Heart left ventricle (tissue), 16 donors: ENCODE measurements around the gene PPID. TPM values are rescaled to one million over a fixed set of nuclear protein-coding genes. Genes with fewer than 3 reads are reported as not detected.

Source experiments
- ATAC-seq, 4 donors: fragments of 200-7000 bp; cut with Tn5 transposase; one replicate each; pipeline ENCODE4 v1.9.1; 2020 to 2022; ENCODE audit warnings: moderate library complexity in 4 of 4, mild to moderate bottlenecking in 3 of 4, moderate number of reproducible peaks in 1 of 4
- DNase-seq, 5 donors: peaks; one replicate each; pipeline ENCODE4 v3.0.0-alpha.2; 2020
- H3K27ac ChIP-seq, 12 donors: fragments of 200-600 bp; sonication (generic) in 4 of 12; one replicate each; pipeline versions ENCODE4 v1.5.0 to v1.8.0; 2016 to 2022; ENCODE audit warnings: mild to moderate bottlenecking in 2 of 12
- H3K27me3 ChIP-seq, 9 donors: fragments of 200-600 bp; sonication (generic) in 2 of 9; one replicate each; pipeline versions ENCODE4 v1.5.1 to v1.8.0; 2016 to 2022; ENCODE audit warnings: mild to moderate bottlenecking in 3 of 9
- H3K36me3 ChIP-seq, 9 donors: fragments of 200-600 bp; sonication (generic) in 2 of 9; one replicate each; pipeline versions ENCODE4 v1.5.0 to v1.8.0; 2018 to 2022; ENCODE audit warnings: mild to moderate bottlenecking in 2 of 9
- H3K4me1 ChIP-seq, 12 donors: fragments of 200-600 bp; sonication (generic) in 4 of 12; one replicate each; pipeline versions ENCODE4 v1.5.0 to v1.8.0; 2016 to 2022; ENCODE audit warnings: mild to moderate bottlenecking in 3 of 12
- H3K4me3 ChIP-seq, 12 donors: fragments of 200-600 bp; sonication (generic) in 4 of 12; one replicate each; pipeline versions ENCODE4 v1.5.0 to v1.8.0; 2017 to 2022; ENCODE audit warnings: mild to moderate bottlenecking in 9 of 12, moderate library complexity in 4 of 12
- H3K9me3 ChIP-seq, 12 donors: fragments of 200-600 bp; sonication (generic) in 4 of 12; one replicate each; pipeline versions ENCODE4 v1.5.0 to v1.8.0; 2016 to 2022; ENCODE audit warnings: mild to moderate bottlenecking in 1 of 12
- POLR2A ChIP-seq, 2 donors: fragments of 450-650 bp; IDR thresholded peaks; one replicate each; pipeline ENCODE4 v1.6.1; 2017; ENCODE audit warnings: antibody characterized with exemption in 2 of 2, mild to moderate bottlenecking in 2 of 2, moderate library complexity in 2 of 2
- WGBS, 4 donors: extraction: QIAGEN DNeasy Blood & Tissue Kit in 2 of 4; methylation state at CpG; one replicate each; pipeline versions ENCODE4 v1.1.5 to v1.1.7; 2013 to 2018; 5-methylcytosine and 5-hydroxymethylcytosine counted together
- intact Hi-C, 10 donors: fragments of 100-400 bp; cut with DNase I; formaldehyde crosslinking; loops; one replicate each; pipeline versions ENCODE4 v1.11.1 to v1.14.2; 2022
- polyA plus RNA-seq, 2 donors: library from polyadenylated mRNA; stranded (reverse); fragments of 200-250 nt; gene quantifications; one replicate each; pipeline ENCODE4 v1.2.3, GENCODE V29; 2013
- total RNA-seq, 9 donors: library from RNA; depleted of rRNA in 2 of 9; stranded (reverse); fragments of >200 nt in 2 of 9; fragmentation: NEBNext Ultra II Directional in 3 of 9; extraction: Animal tissue kit (Norgen Biotek cat#: 25700) in 3 of 9; gene quantifications; one replicate each; pipeline versions ENCODE4 v1.1.0 to v1.2.4, GENCODE V29; 2016 to 2023
- TF ChIP-seq, protein P1 (sequence below), 12 donors: fragments of 200-600 bp; sonication (generic) in 4 of 12; IDR thresholded peaks; one replicate each; pipeline versions ENCODE4 v1.5.0 to v1.8.0; 2018 to 2022; ENCODE audit warnings: antibody characterized with exemption in 12 of 12, mild to moderate bottlenecking in 5 of 12
- donor health status: ischemic (EF 13 %, LVEDD 7.1; RV severe dilation, severe dysfunction).
- donor health status: healthy with polysubstance abuse.
- donor health status: DM: no; HTN: yes; CAD: no.
- donor health status: DM: no; HTN: no; CAD: no.
- donor health status: ischemic (EF 25% LVEDD 6.9; RV normal size, moderate dysfunction).
- donor health status: ischemic (EF 25% LVEDD 5.7; RV mildly dilated, moderate dysfunction).
- donor health status: healthy.
- donor health status: DM: yes; HTN: yes; CAD: no.
- donor health status: ischemic (EF 35%, LVEDD 5.7; RV mildly dilated, moderate dysfunction).
- donor health status: nonischemic (EF 11% LVEDD 7.7; RV severe dilation, severe dysfunction).
- donor health status: DM: yes; HTN: yes; CAD: no.
- donor health status: PGD.
- donor health status: ischemic (EF 29% LVEDD 5.4; RV normal size, mild dysfunction).
- donor health status: nonischemic (EF 23%, LVEDD 6.1; RV moderate dilation, normal function).

The PPID gene
- total and polyA plus RNA-seq, 11 donors, result 24.1 to 55.3 (median 32.1) TPM

DNA sequence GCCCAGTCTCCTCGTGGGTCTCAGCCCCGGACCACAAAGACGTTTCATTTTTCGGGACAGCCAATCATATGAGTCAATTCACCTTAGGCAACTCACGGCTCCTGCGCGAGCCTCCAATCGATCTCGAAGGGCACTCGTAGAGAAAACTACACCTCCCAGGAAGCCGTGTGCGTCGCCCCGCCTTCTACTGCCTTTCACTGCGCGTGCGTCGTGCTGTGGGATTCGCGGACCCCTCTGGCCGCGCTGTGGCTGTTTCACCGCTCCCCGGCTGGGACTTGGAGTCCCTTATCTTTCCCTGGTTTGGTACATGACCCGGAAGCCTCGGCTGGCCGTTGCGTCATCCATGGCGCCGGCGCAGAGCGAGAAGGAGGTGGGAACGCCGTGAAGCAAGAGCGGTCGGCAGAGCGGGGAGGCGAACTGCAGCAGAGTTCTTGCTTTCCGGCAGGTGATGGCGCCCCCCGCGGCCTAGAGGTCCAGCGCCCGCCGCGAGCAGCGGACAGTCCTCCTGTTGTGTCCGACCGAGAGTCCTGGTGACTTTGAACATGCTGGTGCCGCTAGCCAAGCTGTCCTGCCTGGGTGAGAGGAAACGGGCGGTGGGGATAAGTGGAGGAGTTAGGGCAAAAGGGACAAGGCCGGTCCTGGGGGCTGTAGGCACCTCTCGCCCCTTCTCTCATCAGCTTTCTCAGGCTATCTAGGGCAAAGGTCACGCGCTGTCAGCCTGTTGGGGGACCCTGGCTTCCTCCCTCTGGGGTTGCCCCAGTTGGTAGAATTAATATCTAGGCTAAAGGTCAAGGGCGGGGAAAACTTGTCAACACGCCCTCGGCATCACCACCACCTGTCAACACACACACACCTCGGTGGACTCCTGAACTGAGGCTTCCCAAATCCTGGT is 51.0 kb downstream of the PPID start, which contains the start of gene ETFDH:
ETFDH (plus strand) TSS at position 382 of the 892 bp plus-strand sequence; CDS start at position 543, 161 bp downstream.
- Histone ChIP-seq H3K4me3 (peak within 1 kb of the TSS; percentile 61 to 91 (median 80)), H3K9me3 (no peaks in the 10 kb centered on the region), H3K4me1 (peaks cover 0 to 47% (median 20%) of the 10 kb centered on the region in 12 donors), H3K27ac (peak within 1 kb of the TSS; percentile 93 to 98 (median 96)), H3K27me3 (no peaks in the 10 kb centered on the region), H3K36me3 (peaks cover 0 to 8% (median 0%) of the 10 kb centered on the region in 9 donors)
- 0 to 2% (median 1%) methylated on average over 48 to 60 of the region's 60 CpGs for WGBS, 4 donors
- intact Hi-C loops, result loop anchor here in 2 of 10 donors (5.0 kb wide), 2 partner anchors 95 to 500 kb away; partner anchors contain the start of genes FNIP2 (in 1 of the 2) and GASK1B (in 1 of the 2)
- peak; percentile 99 to 100 (median 100) for DNase-seq
- peak; percentile 92 to 96 (median 95) for ATAC-seq
- TF ChIP-seq POLR2A (IDR thresholded peaks at IDR 0.05), result peak in 1 of 2 donors; percentile 87
- TF ChIP-seq, protein P1, sequence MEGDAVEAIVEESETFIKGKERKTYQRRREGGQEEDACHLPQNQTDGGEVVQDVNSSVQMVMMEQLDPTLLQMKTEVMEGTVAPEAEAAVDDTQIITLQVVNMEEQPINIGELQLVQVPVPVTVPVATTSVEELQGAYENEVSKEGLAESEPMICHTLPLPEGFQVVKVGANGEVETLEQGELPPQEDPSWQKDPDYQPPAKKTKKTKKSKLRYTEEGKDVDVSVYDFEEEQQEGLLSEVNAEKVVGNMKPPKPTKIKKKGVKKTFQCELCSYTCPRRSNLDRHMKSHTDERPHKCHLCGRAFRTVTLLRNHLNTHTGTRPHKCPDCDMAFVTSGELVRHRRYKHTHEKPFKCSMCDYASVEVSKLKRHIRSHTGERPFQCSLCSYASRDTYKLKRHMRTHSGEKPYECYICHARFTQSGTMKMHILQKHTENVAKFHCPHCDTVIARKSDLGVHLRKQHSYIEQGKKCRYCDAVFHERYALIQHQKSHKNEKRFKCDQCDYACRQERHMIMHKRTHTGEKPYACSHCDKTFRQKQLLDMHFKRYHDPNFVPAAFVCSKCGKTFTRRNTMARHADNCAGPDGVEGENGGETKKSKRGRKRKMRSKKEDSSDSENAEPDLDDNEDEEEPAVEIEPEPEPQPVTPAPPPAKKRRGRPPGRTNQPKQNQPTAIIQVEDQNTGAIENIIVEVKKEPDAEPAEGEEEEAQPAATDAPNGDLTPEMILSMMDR (IDR thresholded peaks at IDR 0.05), result peak; percentile 44 to 84 (median 62)

DNA sequence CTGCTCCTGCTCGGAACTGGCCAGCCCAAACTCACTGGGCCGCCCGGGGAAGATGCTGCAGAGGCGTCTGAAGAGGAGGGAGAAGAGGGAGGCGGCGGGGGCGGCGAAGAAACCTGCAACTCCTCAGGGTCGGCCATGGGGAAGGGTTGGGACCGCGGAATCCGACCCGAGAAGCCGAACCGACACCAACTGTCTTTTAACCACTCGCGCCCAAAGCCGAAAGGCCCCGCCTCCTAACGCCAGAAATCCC is 51.6 kb downstream of the PPID start, which contains the start of gene C4orf46:
C4orf46 (minus strand) TSS at position 223 of the 250 bp plus-strand sequence; CDS start at position 137, 86 bp downstream.
- TF ChIP-seq, protein P1 (IDR thresholded peaks at IDR 0.05), result no peak
- no peak for TF ChIP-seq POLR2A (IDR thresholded peaks at IDR 0.05)
- no peaks in the 10 kb centered on the region for H3K27me3 ChIP-seq
- peak within 1 kb of the TSS; percentile 93 to 98 (median 96) for H3K27ac ChIP-seq
- H3K9me3 ChIP-seq, result no peaks in the 10 kb centered on the region
- H3K36me3 ChIP-seq, result peaks cover 0 to 8% (median 0%) of the 10 kb centered on the region in 9 donors
- peaks cover 0 to 47% (median 20%) of the 10 kb centered on the region in 12 donors for H3K4me1 ChIP-seq
- intact Hi-C loops, result loop anchor here in 2 of 10 donors (5.0 kb wide), 2 partner anchors 96 to 499 kb away; partner anchors contain the start of genes FNIP2 (in 1 of the 2) and GASK1B (in 1 of the 2)
- peak within 1 kb of the TSS; percentile 61 to 91 (median 80) for H3K4me3 ChIP-seq
- DNase-seq, result no peak
- peak in 2 of 4 donors; percentile 4 for ATAC-seq
- 0 to 1% (median 1%) methylated on average over 16 to 20 of the region's 20 CpGs for WGBS, 4 donors

DNA sequence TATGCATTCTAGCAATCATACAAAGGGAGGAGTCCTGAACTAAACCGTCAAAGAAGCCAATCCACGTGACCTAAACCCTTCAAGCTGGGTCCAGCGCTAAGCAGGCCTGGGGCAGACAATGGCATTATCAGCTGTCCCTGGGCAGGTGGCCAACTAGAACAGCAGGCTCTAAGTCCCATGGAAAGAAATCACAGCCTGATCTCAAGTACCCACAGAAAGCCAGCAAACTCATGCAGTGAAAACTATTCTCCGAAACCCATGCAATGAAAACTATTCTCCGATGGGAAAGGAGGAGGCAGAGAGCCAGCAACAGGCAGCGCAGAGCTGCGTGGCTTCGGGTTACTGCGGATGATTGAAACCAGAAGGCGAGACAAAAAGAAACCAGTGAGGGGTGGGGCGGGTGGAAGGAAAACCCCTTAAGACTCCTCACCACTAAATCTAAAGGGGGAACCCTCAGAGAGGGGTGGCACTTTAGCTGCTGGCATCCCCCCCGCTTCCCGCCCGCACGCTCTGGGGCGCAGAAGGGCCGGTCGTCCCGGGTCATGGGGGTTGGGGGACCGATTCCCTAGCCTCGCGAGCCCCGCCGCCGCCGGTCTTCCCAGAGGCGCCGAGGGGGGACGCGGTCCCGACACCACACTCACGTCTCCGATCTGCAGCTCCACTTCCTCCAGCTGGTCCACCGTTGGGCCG is 52.1 kb downstream of the PPID start:
- Histone ChIP-seq H3K27ac (peak overlapping the region; percentile 93 to 98 (median 96)), H3K4me3 (peak overlapping the region; percentile 61 to 91 (median 80)), H3K4me1 (peaks cover 0 to 42% (median 20%) of the 10 kb centered on the region in 12 donors), H3K9me3 (no peaks in the 10 kb centered on the region), H3K27me3 (no peaks in the 10 kb centered on the region), H3K36me3 (peaks cover 0 to 8% (median 0%) of the 10 kb centered on the region in 9 donors)
- peak; percentile 21 to 58 (median 44) for ATAC-seq
- 0 to 1% (median 0%) methylated on average over 26 to 35 of the region's 35 CpGs for WGBS, 4 donors
- peak; percentile 77 to 91 (median 80) for DNase-seq
- TF ChIP-seq POLR2A (IDR thresholded peaks at IDR 0.05), result no peak
- TF ChIP-seq, protein P1 (IDR thresholded peaks at IDR 0.05), result no peak
- intact Hi-C loops, result loop anchor here in 2 of 10 donors (5.0 kb wide), 2 partner anchors 96 to 499 kb away; partner anchors contain the start of genes FNIP2 (in 1 of the 2) and GASK1B (in 1 of the 2)
